ENCODE measurements around the gene SPAG9.

DNA sequence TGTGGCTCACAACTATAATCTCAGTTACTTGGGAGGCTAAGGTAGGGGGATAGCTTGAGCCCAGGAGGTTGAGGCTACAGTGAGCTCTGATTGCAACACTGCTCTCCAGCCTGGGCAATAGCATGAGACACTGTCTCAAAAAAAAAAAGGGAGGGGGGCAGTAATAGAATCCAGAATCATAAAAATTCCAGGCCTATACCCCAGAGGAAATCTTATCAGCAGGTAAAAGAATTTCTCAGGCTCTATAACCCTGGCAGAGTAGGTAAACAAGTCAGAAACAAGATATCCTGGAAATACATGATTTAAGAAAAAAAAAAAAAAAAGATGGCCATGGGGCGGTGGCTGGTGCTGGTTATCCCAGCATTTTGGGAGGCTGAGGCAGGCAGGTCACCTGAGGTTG, 12.9 kb downstream of the SPAG9 start:
- TF ChIP-seq, protein P1, sequence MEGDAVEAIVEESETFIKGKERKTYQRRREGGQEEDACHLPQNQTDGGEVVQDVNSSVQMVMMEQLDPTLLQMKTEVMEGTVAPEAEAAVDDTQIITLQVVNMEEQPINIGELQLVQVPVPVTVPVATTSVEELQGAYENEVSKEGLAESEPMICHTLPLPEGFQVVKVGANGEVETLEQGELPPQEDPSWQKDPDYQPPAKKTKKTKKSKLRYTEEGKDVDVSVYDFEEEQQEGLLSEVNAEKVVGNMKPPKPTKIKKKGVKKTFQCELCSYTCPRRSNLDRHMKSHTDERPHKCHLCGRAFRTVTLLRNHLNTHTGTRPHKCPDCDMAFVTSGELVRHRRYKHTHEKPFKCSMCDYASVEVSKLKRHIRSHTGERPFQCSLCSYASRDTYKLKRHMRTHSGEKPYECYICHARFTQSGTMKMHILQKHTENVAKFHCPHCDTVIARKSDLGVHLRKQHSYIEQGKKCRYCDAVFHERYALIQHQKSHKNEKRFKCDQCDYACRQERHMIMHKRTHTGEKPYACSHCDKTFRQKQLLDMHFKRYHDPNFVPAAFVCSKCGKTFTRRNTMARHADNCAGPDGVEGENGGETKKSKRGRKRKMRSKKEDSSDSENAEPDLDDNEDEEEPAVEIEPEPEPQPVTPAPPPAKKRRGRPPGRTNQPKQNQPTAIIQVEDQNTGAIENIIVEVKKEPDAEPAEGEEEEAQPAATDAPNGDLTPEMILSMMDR (IDR thresholded peaks at IDR 0.05) = no peak
- no peak for TF ChIP-seq POLR2A (IDR thresholded peaks at IDR 0.05)
